Loucy (cell line): Measurements from ENCODE around the gene AGBL1.

ENCODE experiments used
- CTCF ChIP-seq: fragments of 200-600 bp; sonication (generic); conservative IDR thresholded peaks from 2 replicates; pipeline ENCODE4 v1.5.1; 2014; ENCODE audit warnings: mild to moderate bottlenecking, antibody characterized with exemption, low read length
- EZH2phosphoT487 ChIP-seq: fragments of 200-600 bp; IDR thresholded peaks from 2 replicates; pipeline ENCODE4 v1.6.1; 2018; ENCODE audit warnings: antibody characterized with exemption, mild to moderate bottlenecking, moderate library complexity, borderline replicate concordance

- TF ChIP-seq CTCF (no peak), EZH2phosphoT487 (no peak)
Observed at GRCh38 chr15:86570738-86571137, 491.1 kb downstream of the AGBL1 start.
